DMS 273 (cell line): ENCODE results near the gene CLTA.
A peak's percentile ranks its signal among the peaks of the same experiment; 100 is the strongest.
"Not testable (repeated sequence)": the region's sequence is repeated elsewhere in the genome, so short reads cannot be mapped to it uniquely, and the experiment has no call there.

ENCODE experiments used
- DNase-seq: peaks from one replicate; lab custom pipeline; 2025; ENCODE audit not compliant: unreplicated experiment; lab: John Stamatoyannopoulos, UW

Gene CLTA

DNA sequence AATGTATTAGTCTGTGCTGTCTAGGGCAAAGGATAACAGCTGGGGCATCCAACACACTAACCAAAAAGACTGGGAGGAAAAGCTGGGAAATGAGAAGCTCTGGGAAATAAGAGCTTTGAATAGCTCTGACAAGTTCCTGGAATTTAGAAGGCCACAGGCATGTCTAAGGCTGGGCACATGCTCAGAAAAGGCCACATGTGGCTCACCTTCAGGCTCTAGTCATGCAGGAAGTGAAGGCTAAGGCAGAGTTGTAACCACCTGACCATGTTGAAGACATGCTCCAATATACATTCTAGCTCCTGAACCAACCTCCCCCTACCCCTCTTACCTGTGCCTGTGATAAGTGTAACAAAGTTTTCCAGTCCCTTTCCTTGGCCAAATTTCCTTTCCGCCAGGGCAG lies 31.7 kb downstream of the CLTA start:
- DNase-seq, result no peak

- no peak for DNase-seq
These were observed 46.5 kb downstream of the CLTA start for GRCh38 chr9:36237230-36237629.

GRCh38 chr9:36239205-36239604 lies 48.5 kb downstream of the CLTA start:
- not testable (repeated sequence) for DNase-seq

- DNase-seq, result not testable (repeated sequence)
These were observed 49.0 kb downstream of the CLTA start for GRCh38 chr9:36239675-36240074.

DNA sequence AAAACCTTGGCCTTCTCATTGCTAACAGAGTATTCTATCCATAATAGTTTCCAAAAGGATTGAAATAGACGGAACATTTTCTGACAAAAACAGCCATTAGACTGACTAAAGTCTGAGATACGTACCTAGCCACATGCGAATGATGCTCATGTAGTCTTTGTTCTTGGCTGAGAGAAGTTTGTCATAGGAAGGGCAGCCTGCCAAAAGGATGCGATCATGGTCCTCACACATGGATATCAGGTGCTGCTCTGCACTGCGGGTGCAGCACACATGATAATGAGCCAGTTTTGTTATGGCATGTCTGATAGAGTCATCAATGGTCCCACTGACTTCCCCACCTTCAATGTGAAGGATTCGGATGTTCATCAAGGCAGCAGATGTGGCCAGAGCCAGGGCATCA lies 55.2 kb downstream of the CLTA start:
- DNase-seq, result no peak

DNA sequence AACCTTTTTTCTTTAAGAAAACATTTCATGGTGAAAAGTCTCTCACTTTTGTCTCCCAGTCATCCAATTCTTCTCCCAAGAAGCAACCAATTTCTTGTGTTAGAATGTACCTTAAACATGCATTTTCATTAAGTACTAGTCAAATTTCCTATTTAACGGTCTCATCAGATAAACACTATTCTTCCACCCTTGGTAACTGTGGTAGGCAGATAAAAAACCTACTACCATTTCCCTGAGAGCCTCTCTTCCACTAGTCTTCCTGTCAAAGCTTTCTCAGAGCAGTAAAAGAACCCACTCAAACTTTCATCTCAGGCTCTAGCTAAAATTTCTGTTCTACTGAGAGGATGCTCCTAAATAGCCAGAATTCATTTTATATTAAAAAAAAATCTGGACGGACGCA lies 56.6 kb downstream of the CLTA start:
- DNase-seq, result no peak

- peak; percentile 49 for DNase-seq
These were observed 57.3 kb downstream of the CLTA start for GRCh38 chr9:36248061-36248460.

DNA sequence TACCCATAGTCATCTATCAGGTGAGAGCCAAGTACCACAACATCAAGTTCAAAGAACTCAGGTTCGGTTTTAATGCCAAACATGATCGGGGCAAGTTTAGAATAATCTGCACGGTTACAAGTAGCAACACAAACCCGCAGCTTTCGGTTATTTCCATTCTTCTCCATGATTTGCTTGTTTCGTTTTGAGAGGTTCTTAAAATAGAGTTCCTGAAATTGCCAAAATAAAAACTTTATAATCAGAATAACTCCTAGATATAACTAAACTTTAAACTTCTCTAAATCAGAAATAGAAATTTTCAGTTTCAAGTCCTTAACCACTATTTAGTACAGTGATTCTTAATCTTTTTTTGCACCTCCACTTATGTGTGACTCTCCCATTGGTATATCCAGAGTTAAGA lies 58.5 kb downstream of the CLTA start:
- DNase-seq, result no peak

DNA sequence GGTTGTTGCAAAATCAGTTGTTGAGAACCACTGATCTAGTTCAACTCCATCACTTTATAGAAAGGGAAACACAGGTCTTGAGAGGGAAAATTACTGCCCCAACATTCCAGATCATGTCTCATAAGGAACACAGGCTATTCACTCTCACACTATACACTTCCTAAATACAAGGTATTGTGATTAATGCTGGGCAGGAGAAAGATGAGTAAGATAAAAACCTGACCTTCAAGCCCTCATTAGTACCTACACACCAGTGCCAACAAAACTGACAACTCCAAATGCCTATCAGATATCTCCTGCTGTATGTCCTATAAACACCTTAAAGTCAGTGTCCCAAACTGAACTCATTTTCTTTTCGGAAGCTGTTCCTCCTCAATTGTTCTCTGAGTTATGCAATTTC lies 59.4 kb downstream of the CLTA start:
- no peak for DNase-seq

DNA sequence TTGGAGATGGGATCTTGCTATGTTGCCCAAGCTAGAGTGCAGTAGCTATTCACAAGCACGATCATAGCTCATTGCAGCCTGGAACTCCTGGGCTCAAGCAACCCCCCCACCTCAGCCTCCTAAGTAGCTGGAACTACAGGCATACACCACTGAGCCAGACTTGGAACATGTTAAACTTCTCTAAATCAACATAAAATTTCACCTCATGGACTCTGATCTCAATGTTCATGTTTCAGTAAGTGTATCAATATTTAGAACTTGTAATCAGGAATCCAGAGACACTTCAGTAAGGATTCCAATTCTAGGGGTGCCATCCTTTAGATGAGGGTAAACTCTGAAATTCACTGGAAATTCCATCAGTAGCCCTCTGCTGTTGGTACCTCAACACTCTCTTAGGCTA lies 60.7 kb downstream of the CLTA start:
- no peak for DNase-seq

- DNase-seq, result peak; percentile 98
These were observed 67.7 kb downstream of the CLTA start, which contains the start of gene GNE for GRCh38 chr9:36258208-36258995. GNE (minus strand) TSS chr9:36258448; CDS start chr9:36249355, 9,093 bp downstream.

- DNase-seq, result peak; percentile 39
These were observed 68.3 kb downstream of the CLTA start for GRCh38 chr9:36258996-36259533.
